H1 (cell line): ENCODE data around the gene PHACTR1. TPM values are rescaled to one million over a fixed set of nuclear protein-coding genes. Genes with fewer than 3 reads are reported as not detected.
A peak's percentile ranks its signal among the peaks of the same experiment; 100 is the strongest.

Experiments
- CTCF ChIA-PET: fragments of 300-600 bp; sonication (Branson Sonifier 250); formaldehyde crosslinking; loops from one replicate; lab custom pipeline; 2021; ENCODE audit not compliant: partially characterized antibody; lab: Charles Lee
- POLR2A ChIA-PET: fragments of 300-600 bp; sonication (Branson Sonifier 250); formaldehyde crosslinking; loops from one replicate; lab custom pipeline; 2021; ENCODE audit warnings: inconsistent platforms; ENCODE audit not compliant: partially characterized antibody; lab: Charles Lee
- DNase-seq, 2 experiments: peaks; one replicate each; pipeline versions ENCODE4 v3.0.0 to v3.0.0-alpha.2; 2010 to 2022; ENCODE audit warnings: low spot score in 2 of 2, low read depth in 1 of 2, mixed read lengths in 1 of 2
- FAIRE-seq: peaks from 2 replicates; lab custom pipeline; 2011; peaks lifted over from hg19 to GRCh38; lab: Jason Lieb, UNC
- H2AFZ ChIP-seq: 2 replicates; pipeline ENCODE4 v1.8.1; 2012; ENCODE audit warnings: low read length, inconsistent platforms
- H2AK5ac ChIP-seq: 2 replicates; pipeline ENCODE4 v1.6.1; 2013; ENCODE audit warnings: low read depth, low read length
- H2BK120ac ChIP-seq: replicated peaks from 2 replicates; pipeline ENCODE3; 2013; ENCODE audit warnings: low read depth, low read length, inconsistent platforms
- H2BK12ac ChIP-seq: 2 replicates; pipeline ENCODE4 v1.6.1; 2013; ENCODE audit warnings: low read depth, low read length
- H2BK15ac ChIP-seq: 2 replicates; pipeline ENCODE4 v1.6.1; 2013; ENCODE audit warnings: low read length
- H2BK20ac ChIP-seq: 2 replicates; pipeline ENCODE4 v1.6.1; 2013; ENCODE audit warnings: low read length
- H2BK5ac ChIP-seq: 2 replicates; pipeline ENCODE4 v1.6.1; 2013; ENCODE audit warnings: low read depth, low read length
- H3K14ac ChIP-seq: 2 replicates; pipeline ENCODE4 v1.6.1; 2013; ENCODE audit warnings: inconsistent platforms; ENCODE audit not compliant: insufficient read length
- H3K18ac ChIP-seq: 2 replicates; pipeline ENCODE4 v1.6.1; 2013; ENCODE audit warnings: low read length; ENCODE audit errors: extremely low read depth
- H3K23ac ChIP-seq: 2 replicates; pipeline ENCODE4 v1.6.1; 2013; ENCODE audit warnings: inconsistent platforms; ENCODE audit not compliant: insufficient read length
- H3K23me2 ChIP-seq: 2 replicates; pipeline ENCODE4 v1.6.1; 2013; ENCODE audit warnings: low read depth, low read length
- H3K27ac ChIP-seq: 2 replicates; pipeline ENCODE4 v1.6.1; 2011; ENCODE audit warnings: low read depth, low read length, inconsistent platforms
- H3K27me3 ChIP-seq, 4 experiments: replicated peaks in 1 of 4; 1 replicate in 1 of 4; 2 replicates in 3 of 4; pipeline versions ENCODE4 v1.6.1 to v1.8.1; 2011 to 2013; ENCODE audit warnings: low read length in 3 of 4, mild to moderate bottlenecking in 3 of 4, inconsistent platforms in 2 of 4, mixed read lengths in 2 of 4, moderate library complexity in 1 of 4; ENCODE audit not compliant: control insufficient read depth in 3 of 4, insufficient read depth in 3 of 4; ENCODE audit errors: extremely low read depth in 1 of 4
- H3K36me3 ChIP-seq, 4 experiments: 2 replicates each; pipeline versions ENCODE4 v1.6.1 to v1.8.1; 2011 to 2013; ENCODE audit warnings: mild to moderate bottlenecking in 4 of 4, low read length in 3 of 4, moderate library complexity in 2 of 4, control low read depth in 1 of 4, inconsistent platforms in 1 of 4; ENCODE audit not compliant: insufficient read depth in 4 of 4, control insufficient read depth in 2 of 4
- H3K4ac ChIP-seq: replicated peaks from 2 replicates; pipeline ENCODE3; 2013; ENCODE audit warnings: low read length, low read depth, mixed read lengths, inconsistent platforms; ENCODE audit not compliant: insufficient read length
- H3K4me1 ChIP-seq, 4 experiments: replicated peaks in 1 of 4; 1 replicate in 1 of 4; 2 replicates in 3 of 4; pipeline versions ENCODE4 v1.6.1 to v1.8.1; 2011 to 2013; ENCODE audit warnings: low read length in 3 of 4, inconsistent platforms in 2 of 4, mixed read lengths in 1 of 4; ENCODE audit not compliant: insufficient read depth in 4 of 4, control insufficient read depth in 3 of 4
- H3K4me2 ChIP-seq, 2 experiments: 2 replicates each; pipeline versions ENCODE4 v1.6.1 to v1.8.1; 2011 to 2013; ENCODE audit warnings: low read depth in 2 of 2, low read length in 2 of 2, control low read depth in 1 of 2, inconsistent platforms in 1 of 2, mild to moderate bottlenecking in 1 of 2; ENCODE audit not compliant: insufficient read depth in 1 of 2
- H3K4me3 ChIP-seq, 4 experiments: fragments of 200-600, 300-600 bp in 1 of 4; sonication (generic), shearing (Covaris generic), sonication (Bioruptor Twin) in 1 of 4; 2 replicates each; pipeline versions ENCODE4 v1.5.1 to v1.8.1; 2011 to 2016; ENCODE audit warnings: low read length in 4 of 4, low read depth in 3 of 4, control low read depth in 2 of 4, inconsistent platforms in 2 of 4, mild to moderate bottlenecking in 2 of 4, mixed read lengths in 1 of 4, moderate library complexity in 1 of 4; ENCODE audit not compliant: insufficient read depth in 2 of 4; ENCODE audit errors: extremely low read depth in 1 of 4
- H3K56ac ChIP-seq: replicated peaks from 2 replicates; pipeline ENCODE3; 2013; ENCODE audit warnings: low read depth, mild to moderate bottlenecking, mixed read lengths, low read length, inconsistent platforms; ENCODE audit not compliant: insufficient read length
- H3K79me1 ChIP-seq: 2 replicates; pipeline ENCODE4 v1.6.1; 2013; ENCODE audit warnings: low read depth, low read length, control low read depth
- H3K79me2 ChIP-seq, 2 experiments: 2 replicates each; pipeline versions ENCODE4 v1.6.1 to v1.8.1; 2012 to 2013; ENCODE audit warnings: low read length in 2 of 2, mild to moderate bottlenecking in 2 of 2, inconsistent platforms in 1 of 2; ENCODE audit not compliant: insufficient read depth in 2 of 2, control insufficient read depth in 1 of 2
- H3K9ac ChIP-seq, 4 experiments: replicated peaks in 1 of 4; 1 replicate in 1 of 4; 2 replicates in 3 of 4; pipeline versions ENCODE4 v1.6.1 to v1.8.1; 2011 to 2013; ENCODE audit warnings: low read depth in 3 of 4, low read length in 3 of 4, control low read depth in 2 of 4, mild to moderate bottlenecking in 2 of 4, moderate library complexity in 2 of 4, inconsistent platforms in 1 of 4; ENCODE audit errors: extremely low read depth in 1 of 4
- H3K9me3 ChIP-seq, 2 experiments: 2 replicates each; pipeline versions ENCODE4 v1.6.1 to v1.8.1; 2012 to 2013; ENCODE audit warnings: mild to moderate bottlenecking in 2 of 2, moderate library complexity in 2 of 2, control low read depth in 1 of 2, inconsistent platforms in 1 of 2, low read depth in 1 of 2, low read length in 1 of 2, mixed read lengths in 1 of 2; ENCODE audit not compliant: insufficient read depth in 2 of 2
- H4K20me1 ChIP-seq, 2 experiments: replicated peaks in 1 of 2; 2 replicates each; pipeline versions ENCODE3 to v1.8.1; 2011 to 2013; ENCODE audit warnings: inconsistent platforms in 2 of 2, low read length in 2 of 2, mild to moderate bottlenecking in 1 of 2; ENCODE audit not compliant: insufficient read depth in 2 of 2, control insufficient read depth in 1 of 2
- H4K5ac ChIP-seq: 2 replicates; pipeline ENCODE4 v1.6.1; 2013; ENCODE audit warnings: low read length, low read depth, mixed read lengths, inconsistent platforms; ENCODE audit not compliant: insufficient read length
- H4K8ac ChIP-seq: 2 replicates; pipeline ENCODE4 v1.8.0; 2013; ENCODE audit warnings: mild to moderate bottlenecking, moderate library complexity, low read length, inconsistent platforms; ENCODE audit not compliant: insufficient read depth; ENCODE audit errors: extremely low read depth
- H4K91ac ChIP-seq: replicated peaks from 2 replicates; pipeline ENCODE3; 2013; ENCODE audit warnings: low read length, mixed read lengths, inconsistent platforms; ENCODE audit not compliant: insufficient read length
- ASH2L ChIP-seq: fragments of 200-600, 300-600 bp; sonication (generic); IDR thresholded peaks from one replicate; pipeline ENCODE4 v1.7.1; 2017; ENCODE audit warnings: low read length
- BRCA1 ChIP-seq: IDR thresholded peaks from 2 replicates; pipeline ENCODE4 v1.6.1; 2012; ENCODE audit warnings: low read depth, low read length, improper control_type of control experiment
- EP300 ChIP-seq, 2 experiments: IDR thresholded peaks; 1 replicate in 1 of 2; 2 replicates in 1 of 2; pipeline ENCODE4 v1.6.1; 2011 to 2012; ENCODE audit warnings: low read depth in 2 of 2, low read length in 2 of 2, mild to moderate bottlenecking in 2 of 2, borderline replicate concordance in 1 of 2, inconsistent platforms in 1 of 2, moderate library complexity in 1 of 2
- HDAC2 ChIP-seq, 2 experiments: fragments of 300-600 bp in 1 of 2; sonication (generic) in 1 of 2; IDR thresholded peaks; 2 replicates each; pipeline ENCODE4 v1.6.1; 2011 to 2012; ENCODE audit warnings: low read depth in 2 of 2, low read length in 2 of 2, mild to moderate bottlenecking in 2 of 2, moderate library complexity in 2 of 2, borderline replicate concordance in 1 of 2, inconsistent platforms in 1 of 2
- POU5F1 ChIP-seq: IDR thresholded peaks from 2 replicates; pipeline ENCODE4 v1.6.1; 2011; ENCODE audit warnings: low read depth, mild to moderate bottlenecking, low read length, moderate library complexity
- RAD21 ChIP-seq, 2 experiments: IDR thresholded peaks in 1 of 2; conservative IDR thresholded peaks in 1 of 2; 2 replicates each; pipeline ENCODE4 v1.6.1; 2011; ENCODE audit warnings: low read depth in 2 of 2, low read length in 2 of 2, improper control_type of control experiment in 1 of 2, inconsistent platforms in 1 of 2, mild to moderate bottlenecking in 1 of 2, moderate library complexity in 1 of 2
- RXRA ChIP-seq: IDR thresholded peaks from 2 replicates; pipeline ENCODE4 v1.6.1; 2011; ENCODE audit warnings: low read depth, mild to moderate bottlenecking, low read length, moderate library complexity; ENCODE audit not compliant: insufficient read depth
- TBP ChIP-seq: IDR thresholded peaks from 2 replicates; pipeline ENCODE4 v1.6.1; 2011; ENCODE audit warnings: low read depth, low read length, improper control_type of control experiment
- whole genome bisulfite sequencing, 2 experiments: shearing (Covaris generic) in 1 of 2; methylation state at CpG; one replicate each; pipeline versions ENCODE4 v1.1.6 to v1.1.7; 2013 to 2015; ENCODE audit warnings: low lambda C conversion rate in 2 of 2, mixed read lengths in 2 of 2, inconsistent platforms in 1 of 2, low coverage in 1 of 2, missing lambda C conversion rate in 1 of 2; ENCODE audit not compliant: insufficient replicate concordance in 2 of 2, insufficient coverage in 1 of 2, insufficient read length in 1 of 2; ENCODE audit errors: extremely low coverage in 1 of 2, missing lambda C conversion rate in 1 of 2; 5-methylcytosine and 5-hydroxymethylcytosine counted together
- polyA plus RNA-seq, 7 experiments: library from polyadenylated mRNA; depleted of rRNA in 3 of 7; stranded (reverse) in 5 of 7; unstranded in 2 of 7; fragments of >200 nt in 5 of 7; fragments of 200-250 nt in 2 of 7; gene quantifications; 1 replicate in 5 of 7; 2 replicates in 1 of 7; 4 replicates in 1 of 7; pipeline versions ENCODE4 v1.2.1 to v1.2.3, GENCODE V29; 2011 to 2013; ENCODE audit warnings: missing spikeins in 2 of 7, mixed read lengths in 2 of 7
- total RNA-seq: library from RNA; stranded (reverse); fragmentation: NEBNext Ultra II Directional; extraction: Animal tissue kit (Norgen Biotek cat#: 25700); gene quantifications from 2 replicates; pipeline ENCODE4 v1.2.1, GENCODE V29; 2021
- TF ChIP-seq, protein P1 (sequence below): IDR thresholded peaks from 2 replicates; pipeline ENCODE4 v1.6.1; 2012; ENCODE audit warnings: inconsistent platforms
- TF ChIP-seq, protein P2 (sequence below): IDR thresholded peaks from 2 replicates; pipeline ENCODE4 v1.6.1; 2011; ENCODE audit warnings: low read depth, mild to moderate bottlenecking, low read length; ENCODE audit not compliant: insufficient read depth

The PHACTR1 gene
- total and polyA plus RNA-seq, 2 of the 8 experiments (the other 6 are each of a cell fraction or from before 2014, with no cell fraction given): 3.9 to 17.1 TPM

DNA sequence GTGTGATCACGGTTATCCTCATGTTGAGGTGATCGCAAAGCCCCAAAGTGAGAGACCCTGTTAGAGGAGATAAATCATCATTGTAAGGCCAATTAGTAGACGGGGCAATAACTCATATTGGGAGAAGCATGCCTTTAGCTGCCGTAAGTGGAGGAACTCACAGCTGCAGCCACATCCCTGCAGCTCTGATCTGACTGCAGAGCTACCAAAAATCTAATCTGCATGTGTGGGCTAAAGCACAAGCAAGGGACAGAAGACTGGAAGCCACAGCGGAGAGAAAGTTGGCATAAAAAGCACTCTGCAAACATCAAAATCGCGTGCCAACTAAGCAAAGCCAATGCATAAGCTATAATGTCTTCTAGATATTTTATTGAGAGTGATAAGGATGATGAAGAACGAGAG lies 532.0 kb downstream of the PHACTR1 start:
- H3K27me3 ChIP-seq: no peaks in the 10 kb centered on the region
- peak overlapping the region; percentile 25 for H3K4ac ChIP-seq
- H3K56ac ChIP-seq: no peak overlapping the region
- H3K4me2 ChIP-seq: no peak overlapping the region
- H3K18ac ChIP-seq: no peak overlapping the region
- H3K9me3 ChIP-seq: peaks cover 0 to under 1% of the 10 kb centered on the region in 2 experiments; a peak in 1 of 4 replicates
- TF ChIP-seq RAD21 (IDR thresholded peaks at IDR 0.05 in 1 of 2, conservative IDR thresholded peaks at IDR 0.05 in 1 of 2; ENCODE audit: low read depth in 2 of 2, low read length in 2 of 2) (no peak), TBP (no peak), POU5F1 (no peak), ASH2L (no peak), BRCA1 (no peak), HDAC2 (IDR thresholded peaks at IDR 0.05; ENCODE audit: borderline replicate concordance in 1 of 2, low read depth in 2 of 2, low read length in 2 of 2) (no peak), RXRA (no peak), EP300 (IDR thresholded peaks at IDR 0.05; ENCODE audit: borderline replicate concordance in 1 of 2, low read depth in 2 of 2, low read length in 2 of 2) (no peak)
- TF ChIP-seq, protein P1, sequence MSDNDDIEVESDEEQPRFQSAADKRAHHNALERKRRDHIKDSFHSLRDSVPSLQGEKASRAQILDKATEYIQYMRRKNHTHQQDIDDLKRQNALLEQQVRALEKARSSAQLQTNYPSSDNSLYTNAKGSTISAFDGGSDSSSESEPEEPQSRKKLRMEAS: no peak
- TF ChIP-seq, protein P2, sequence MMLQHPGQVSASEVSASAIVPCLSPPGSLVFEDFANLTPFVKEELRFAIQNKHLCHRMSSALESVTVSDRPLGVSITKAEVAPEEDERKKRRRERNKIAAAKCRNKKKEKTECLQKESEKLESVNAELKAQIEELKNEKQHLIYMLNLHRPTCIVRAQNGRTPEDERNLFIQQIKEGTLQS: no peak
- no peaks in the 10 kb centered on the region for H3K36me3 ChIP-seq
- no peak overlapping the region for H2AFZ ChIP-seq
- DNase-seq: no peak
- H2AK5ac ChIP-seq: no peak overlapping the region
- H3K4me3 ChIP-seq: no peak overlapping the region
- H3K27ac ChIP-seq: no peak overlapping the region
- 82% methylated on average over 8 of the region's 8 CpGs; no CpG with 5 or more reads in 1 of the 2 experiments for WGBS, 2 experiments
- no peak overlapping the region for H4K5ac ChIP-seq
- H3K9ac ChIP-seq: no peak overlapping the region
- peak overlapping the region; percentile 67; the same call in 1 of the 2 replicates for H2BK5ac ChIP-seq
- H3K23me2 ChIP-seq: no peaks in the 10 kb centered on the region; the same call in 1 of the 2 replicates
- H2BK120ac ChIP-seq: peak overlapping the region; percentile 47
- no peak overlapping the region for H3K23ac ChIP-seq
- H4K91ac ChIP-seq: peak overlapping the region; percentile 37
- ChIA-PET POLR2A (no interaction called here), CTCF (interaction anchor here (0.6 to 1.4 kb wide), 4 partner anchors 16 to 62 kb away, joined by 3 to 4 read pairs (median 3); no protein-coding TSS in a partner anchor)
- H3K79me2 ChIP-seq: no peaks in the 10 kb centered on the region
- H3K14ac ChIP-seq: no peak overlapping the region
- no peak overlapping the region for H2BK12ac ChIP-seq
- H3K79me1 ChIP-seq: no peaks in the 10 kb centered on the region
- no peak overlapping the region for H4K8ac ChIP-seq
- H4K20me1 ChIP-seq: no peaks in the 10 kb centered on the region
- no peak overlapping the region for H2BK15ac ChIP-seq
- FAIRE-seq: no peak
- peaks cover 0 to 13% (median 8%) of the 10 kb centered on the region in 4 experiments; a peak in 4 of 7 replicates for H3K4me1 ChIP-seq
- H2BK20ac ChIP-seq: no peak overlapping the region; the same call in 1 of the 2 replicates
